HG03558 (cell line): ENCODE results near the gene LRRC38.
"Not testable (repeated sequence)": the region's sequence is repeated elsewhere in the genome, so short reads cannot be mapped to it uniquely, and the experiment has no call there.

Source experiments
- ATAC-seq: cut with Tn5 transposase; IDR thresholded peaks from one replicate; pipeline ENCODE4 v1.9.1; 2021; ENCODE audit warnings: moderate number of reproducible peaks; ENCODE audit not compliant: unreplicated experiment; ENCODE audit errors: extremely low read depth

LRRC38 gene

DNA sequence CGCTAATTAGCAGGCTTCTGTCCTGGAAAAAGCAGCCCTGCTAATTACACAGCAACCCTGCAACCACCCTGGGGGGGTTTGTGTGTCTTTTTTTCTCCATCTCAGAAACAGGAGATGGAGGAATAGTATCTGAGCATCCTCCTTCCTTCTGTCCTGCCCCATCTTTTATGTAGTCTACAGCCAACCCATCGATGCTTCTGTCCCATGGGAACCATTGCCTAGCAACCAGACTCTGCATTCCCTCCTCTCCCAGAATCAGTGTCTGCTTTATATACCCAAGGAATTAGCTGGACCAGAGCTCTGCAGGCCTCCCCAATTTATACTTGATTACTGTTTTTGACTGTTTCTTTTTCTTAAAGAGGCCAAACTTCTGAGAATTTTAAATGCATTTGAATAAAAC is 35.1 kb downstream of the LRRC38 start:
- ATAC-seq: no peak

DNA sequence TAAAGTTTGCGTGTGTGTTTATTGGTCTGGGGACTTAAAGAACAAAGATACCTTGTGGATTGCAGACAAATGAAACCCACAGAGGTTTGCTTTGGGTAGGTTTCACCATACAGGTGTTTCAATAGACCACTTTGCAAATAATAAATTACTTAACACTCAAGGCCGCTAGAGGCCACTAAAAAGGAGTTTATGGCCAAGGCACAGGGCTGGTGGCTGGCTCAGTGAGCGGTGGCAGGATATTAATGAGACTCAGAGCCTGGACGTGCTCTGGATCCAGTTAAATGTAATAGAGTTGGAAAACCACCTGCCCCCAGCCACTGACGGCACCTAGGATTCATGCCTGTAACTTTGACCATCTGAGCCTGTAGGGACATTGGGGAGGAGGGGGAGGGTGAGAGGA is 44.5 kb downstream of the LRRC38 start:
- no peak for ATAC-seq

DNA sequence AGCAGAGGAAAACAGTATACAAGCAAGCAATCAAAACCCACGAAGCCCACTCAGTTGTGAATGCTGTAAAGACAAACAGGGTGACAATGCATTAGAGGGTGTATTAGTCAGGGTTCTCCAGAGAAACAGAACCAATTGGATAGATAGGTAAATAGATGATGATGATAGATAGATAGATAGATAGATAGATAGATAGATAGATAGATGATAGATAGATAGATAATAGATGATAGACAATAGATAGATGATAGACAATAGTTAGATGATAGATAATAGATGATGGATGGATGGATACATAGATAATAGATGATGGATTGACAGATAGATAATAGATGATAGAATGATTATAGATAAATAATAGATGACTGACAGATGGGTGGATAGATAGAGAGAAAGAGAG is 48.3 kb downstream of the LRRC38 start:
- no peak for ATAC-seq

DNA sequence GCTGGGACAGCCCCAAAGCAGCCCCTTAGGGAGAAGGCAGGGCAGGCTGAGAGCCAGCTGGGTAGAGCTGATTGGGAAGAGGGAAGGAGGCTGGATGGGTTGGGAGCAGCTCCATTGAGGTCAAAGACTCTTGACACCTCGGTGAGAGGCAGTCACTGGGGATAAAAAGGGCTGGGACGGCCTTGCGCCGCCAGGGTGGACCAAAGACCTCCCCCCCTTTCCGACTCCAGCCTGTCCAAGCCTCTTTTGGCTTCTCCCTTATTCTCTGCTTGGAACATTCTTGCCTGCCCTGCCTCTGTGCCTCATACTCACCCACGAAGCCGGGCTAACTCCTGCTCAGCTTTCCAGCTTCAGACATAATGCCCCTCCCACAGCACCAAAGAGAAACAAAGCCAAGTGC is 51.1 kb downstream of the LRRC38 start:
- ATAC-seq: no peak

DNA sequence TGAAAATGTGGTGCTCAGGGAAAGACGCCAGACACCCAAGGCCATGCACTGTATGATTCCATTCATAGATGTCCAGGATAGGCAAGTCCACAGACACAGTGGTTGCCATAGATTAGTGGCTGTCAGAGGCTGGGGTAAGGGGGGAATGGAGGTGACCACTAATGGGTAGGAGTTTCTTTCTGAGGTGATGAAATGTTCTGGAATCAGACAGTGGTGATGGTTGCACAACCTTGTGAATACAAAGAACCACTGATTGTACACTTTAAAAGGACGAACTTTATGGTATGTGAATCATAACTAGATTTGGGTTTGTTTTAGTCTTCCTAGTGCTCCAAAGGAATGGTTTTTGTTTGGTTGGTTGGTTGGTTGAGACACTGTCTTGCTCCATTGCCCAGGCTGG is 51.8 kb downstream of the LRRC38 start:
- no peak for ATAC-seq

DNA sequence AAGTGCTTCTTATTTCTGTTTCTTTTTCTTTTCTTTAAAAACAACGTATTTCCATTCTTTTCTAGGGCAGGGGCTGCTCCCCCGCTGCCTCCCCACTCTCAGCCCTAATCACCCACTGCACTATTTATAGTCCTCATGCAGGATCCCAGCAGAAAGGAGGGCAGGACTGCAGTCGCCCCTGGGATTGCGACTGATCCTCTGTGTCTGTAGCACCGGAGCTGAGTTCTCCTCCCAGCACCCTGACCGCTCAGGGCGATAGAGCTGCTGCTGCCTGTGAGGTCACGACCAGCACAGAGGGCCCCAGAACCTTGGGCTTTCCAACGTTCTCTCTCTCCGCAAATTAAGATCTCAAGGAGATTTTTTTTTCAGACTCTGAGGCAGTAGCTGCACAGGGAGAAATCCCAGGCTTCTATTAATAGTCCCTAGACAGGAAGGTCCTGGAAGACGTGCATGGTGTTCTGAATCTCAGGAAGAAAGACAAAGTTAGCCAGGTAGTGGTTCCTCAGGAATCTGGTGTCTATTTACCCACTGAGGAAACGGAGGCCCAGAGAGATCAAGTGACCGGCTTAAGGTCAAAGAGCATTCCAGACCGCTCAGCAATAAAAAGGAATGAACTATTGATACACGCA is 56.8 kb downstream of the LRRC38 start:
- no peak for ATAC-seq

DNA sequence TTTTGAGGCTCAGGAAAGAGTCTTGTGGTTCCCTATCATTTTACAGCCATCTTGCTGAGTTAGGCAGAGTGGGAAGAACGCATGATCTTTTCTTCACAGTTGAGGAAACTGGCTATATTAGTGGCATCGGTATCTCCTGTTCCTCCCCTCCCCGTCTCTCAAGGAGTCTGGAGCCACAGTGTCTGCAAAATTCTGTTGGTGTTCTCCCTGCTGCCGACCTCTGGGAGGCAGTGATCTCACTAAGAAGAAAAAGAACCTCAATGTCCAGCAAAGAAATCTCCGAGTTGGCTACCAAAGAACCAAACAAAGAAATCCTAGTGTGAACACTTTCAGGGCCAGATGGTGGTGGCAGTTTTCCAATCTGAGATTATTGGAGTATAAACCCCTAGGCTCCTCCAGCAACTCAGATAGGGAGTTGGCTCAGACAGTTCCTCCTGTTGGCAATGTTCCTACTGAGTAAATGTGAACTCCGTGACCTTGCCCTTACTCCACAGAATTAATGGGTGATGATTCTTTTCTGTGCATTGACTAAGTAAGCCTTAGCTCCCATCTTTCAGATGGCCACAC is 62.3 kb downstream of the LRRC38 start:
- ATAC-seq: no peak

DNA sequence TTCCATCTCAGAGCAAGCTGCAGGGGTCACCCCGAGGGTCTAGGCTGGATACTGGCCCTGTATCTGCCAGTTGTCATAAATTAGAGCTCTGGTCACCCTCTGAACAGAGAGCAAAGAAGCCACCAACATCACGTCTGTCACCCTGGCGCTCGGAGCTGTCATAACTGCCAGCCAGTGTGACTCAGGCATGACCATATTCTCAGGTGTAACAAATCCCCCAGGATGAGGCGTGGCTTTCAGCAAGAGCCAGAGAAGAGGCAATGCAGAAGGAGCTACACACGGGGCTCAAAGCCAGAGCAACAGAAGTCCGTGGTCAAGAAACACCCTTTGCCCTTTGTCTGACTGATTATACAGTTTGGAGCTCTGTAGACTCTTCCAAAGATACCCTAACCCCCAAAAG is 63.6 kb downstream of the LRRC38 start:
- no peak for ATAC-seq

DNA sequence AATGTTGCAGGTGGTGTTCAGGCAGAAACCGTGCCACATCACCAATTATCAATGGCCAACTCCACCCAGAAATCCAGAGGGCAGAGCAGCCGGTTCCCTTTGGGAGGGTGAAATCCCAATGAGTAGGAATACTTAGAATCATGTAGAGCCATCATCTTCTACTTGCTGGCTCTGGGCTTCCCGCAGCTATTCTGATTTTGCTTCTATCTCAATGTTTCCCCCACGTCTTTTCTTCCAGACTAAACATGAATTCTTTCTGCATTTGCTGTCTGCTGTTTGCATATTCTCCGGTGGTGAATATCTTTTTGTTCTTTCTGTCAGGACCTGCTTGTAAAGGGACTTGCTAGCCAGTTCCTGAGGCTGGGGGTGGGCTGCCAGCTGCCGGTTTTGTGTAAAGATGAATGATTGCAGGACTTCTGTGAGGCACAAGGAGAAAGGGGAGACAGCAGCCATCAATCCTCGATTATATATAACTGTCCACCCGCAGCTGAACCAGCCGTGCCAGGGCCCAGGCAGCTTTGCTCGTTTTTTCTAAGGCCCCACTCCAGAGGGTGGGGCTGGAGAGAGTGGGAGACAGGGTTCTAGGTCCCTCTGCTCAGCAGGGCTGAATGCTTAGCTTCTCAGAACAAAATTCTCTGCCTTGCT is 70.3 kb downstream of the LRRC38 start:
- ATAC-seq: no peak

DNA sequence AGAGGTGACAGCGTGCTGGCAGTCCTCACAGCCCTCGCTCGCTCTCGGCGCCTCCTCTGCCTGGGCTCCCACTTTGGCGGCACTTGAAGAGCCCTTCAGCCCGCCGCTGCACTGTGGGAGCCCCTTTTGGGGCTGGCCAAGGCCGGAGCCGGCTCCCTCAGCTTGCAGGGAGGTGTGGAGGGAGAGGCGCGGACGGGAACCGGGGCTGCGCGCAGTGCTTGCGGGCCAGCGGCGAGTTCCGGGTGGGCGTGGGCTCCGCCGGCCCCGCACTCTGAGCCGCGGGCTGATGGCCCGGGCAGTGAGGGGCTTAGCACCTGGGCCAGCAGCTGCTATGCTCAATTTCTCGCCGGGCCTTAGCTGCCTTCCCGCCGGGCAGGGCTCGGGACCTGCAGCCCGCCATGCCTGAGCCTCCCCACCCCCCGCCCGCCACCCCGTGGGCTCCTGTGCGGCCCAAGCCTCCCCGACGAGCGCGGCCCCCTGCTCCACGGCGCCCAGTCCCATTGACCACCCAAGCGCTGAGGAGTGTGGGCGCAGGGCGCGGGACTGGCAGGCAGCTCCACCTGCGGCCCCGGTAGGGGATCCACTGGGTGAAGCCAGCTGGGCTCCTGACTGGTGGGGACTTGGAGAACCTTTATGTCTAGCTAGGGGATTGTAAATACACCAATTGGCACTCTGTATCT is 74.6 kb downstream of the LRRC38 start:
- not testable (repeated sequence) for ATAC-seq

DNA sequence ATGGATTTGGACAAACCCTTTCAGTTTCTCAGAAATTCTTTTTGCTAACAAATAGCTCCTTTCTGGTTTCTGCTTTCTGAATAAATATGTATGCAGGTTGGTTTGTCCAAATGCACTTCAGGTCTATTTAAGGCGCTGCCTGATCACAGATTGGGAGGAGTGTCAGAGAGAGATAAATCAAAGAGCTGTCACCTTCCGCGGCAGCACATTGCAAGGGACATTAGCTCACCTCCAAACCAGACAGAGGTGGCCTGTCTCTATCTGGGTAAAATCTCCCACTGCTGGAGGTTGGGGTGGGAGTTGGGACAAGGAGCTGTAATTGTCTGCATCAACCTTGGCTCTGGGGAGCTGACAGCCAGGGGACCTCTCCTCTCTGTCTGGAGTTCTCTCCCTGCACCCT is 78.3 kb downstream of the LRRC38 start:
- ATAC-seq: no peak

DNA sequence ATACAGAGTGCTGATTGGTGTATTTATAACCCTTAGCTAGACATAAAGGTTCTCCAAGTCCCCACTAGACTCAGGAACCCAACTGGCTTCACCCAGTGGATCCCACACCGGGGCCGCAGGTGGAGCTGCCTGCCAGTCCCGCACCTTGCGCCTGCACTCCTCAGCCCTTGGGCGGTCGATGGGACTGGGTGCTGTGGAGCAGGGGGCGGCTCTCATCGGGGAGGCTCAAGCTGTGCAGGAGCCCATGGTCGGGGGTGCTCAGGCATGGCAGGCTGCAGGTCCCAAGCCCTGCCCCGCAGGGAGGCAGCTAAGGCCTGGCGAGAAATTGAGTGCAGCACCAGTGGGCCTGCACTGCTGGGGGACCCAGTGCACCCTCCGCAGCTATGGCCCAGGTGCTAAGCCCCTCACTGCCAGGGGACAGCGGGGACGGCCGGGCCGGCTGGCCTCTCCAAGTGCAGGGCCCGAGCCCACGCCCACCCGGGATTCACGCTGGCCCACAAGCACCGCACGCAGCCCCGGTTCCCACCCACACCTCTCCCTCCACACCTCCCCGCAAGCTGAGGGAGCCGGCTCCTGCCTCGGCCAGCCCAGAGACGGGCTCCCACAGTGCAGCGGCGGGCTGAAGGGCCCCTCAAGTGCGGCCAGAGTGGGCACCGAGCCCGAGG is 80.0 kb downstream of the LRRC38 start:
- ATAC-seq: not testable (repeated sequence)

DNA sequence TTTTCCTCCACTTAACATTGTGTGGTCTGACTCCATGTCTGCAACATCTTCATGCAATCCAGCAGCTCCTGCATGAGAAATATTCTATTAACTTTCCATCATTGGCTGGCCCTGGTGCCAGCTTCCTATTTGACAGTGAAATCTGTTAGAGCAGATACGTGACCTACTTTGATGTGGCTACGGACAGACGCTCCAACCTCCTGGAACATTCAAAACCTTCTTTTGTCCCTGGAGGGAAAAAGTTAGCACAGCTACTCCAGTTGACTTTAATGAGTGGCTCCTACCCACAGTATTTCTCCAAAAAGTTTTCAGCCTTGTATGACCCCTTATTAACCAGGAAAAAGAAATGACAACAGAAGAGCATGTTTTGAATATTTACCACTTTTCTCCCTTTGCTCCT is 81.6 kb downstream of the LRRC38 start:
- no peak for ATAC-seq

DNA sequence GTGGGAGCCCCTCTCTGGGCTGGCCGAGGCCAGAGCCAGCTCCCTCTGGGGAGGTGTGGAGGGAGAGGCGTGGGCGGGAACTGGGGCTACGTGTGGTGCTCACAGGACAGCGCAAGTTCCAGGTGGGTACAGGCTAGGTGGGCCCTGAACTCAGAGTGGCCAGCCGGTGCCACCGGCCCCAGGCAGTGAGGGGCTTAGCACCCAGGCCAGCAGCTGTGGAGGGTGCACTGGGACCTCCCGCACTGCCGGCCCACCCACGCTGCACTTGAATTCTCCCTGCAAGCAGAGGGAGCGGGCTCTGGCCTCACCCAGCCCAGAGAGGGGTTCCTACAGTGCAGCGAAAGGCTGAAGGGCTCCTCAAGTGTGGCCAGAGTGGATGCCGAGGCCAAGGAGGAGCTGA is 83.3 kb downstream of the LRRC38 start:
- ATAC-seq: no peak
